Measurements from ENCODE around the gene PPT2.
A peak's percentile ranks its signal among the peaks of the same experiment; 100 is the strongest.

PPT2 gene

DNA sequence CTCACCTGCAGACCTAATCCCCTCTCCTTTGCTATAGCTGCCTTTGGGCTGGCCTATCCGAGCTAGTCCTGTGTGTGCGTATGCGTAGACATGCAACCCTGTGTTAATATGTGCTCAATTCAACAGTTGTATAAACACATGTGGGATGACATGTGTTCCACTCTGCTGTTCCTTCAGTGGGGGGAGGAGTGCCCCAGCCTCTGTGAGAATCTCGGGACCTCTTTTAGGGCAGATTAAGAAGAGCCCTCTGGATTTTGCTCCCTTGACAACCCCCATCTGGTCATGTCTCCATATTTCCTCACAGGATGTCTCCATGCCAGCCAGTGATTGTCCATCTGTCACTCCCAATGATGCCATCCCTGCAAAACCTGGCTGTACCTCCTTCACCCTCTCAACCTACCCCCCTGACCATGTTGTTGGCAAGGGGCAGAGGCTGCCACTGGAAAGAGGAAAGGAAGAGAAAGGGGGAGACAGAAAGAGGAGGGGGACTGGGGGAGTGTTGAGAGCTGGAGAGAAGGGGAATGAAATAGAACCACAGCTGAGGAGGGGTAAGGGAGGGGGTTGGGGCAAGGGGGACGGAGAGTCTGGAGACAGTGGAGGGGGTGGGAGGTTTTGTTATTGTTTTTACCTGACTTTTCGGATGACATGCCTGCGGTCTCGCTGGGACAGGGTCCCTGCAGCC lies 2.6 kb upstream of the PPT2 start:
- DNase-seq (ENCODE audit: low read depth): no peak
- TF ChIP-seq, protein P1, sequence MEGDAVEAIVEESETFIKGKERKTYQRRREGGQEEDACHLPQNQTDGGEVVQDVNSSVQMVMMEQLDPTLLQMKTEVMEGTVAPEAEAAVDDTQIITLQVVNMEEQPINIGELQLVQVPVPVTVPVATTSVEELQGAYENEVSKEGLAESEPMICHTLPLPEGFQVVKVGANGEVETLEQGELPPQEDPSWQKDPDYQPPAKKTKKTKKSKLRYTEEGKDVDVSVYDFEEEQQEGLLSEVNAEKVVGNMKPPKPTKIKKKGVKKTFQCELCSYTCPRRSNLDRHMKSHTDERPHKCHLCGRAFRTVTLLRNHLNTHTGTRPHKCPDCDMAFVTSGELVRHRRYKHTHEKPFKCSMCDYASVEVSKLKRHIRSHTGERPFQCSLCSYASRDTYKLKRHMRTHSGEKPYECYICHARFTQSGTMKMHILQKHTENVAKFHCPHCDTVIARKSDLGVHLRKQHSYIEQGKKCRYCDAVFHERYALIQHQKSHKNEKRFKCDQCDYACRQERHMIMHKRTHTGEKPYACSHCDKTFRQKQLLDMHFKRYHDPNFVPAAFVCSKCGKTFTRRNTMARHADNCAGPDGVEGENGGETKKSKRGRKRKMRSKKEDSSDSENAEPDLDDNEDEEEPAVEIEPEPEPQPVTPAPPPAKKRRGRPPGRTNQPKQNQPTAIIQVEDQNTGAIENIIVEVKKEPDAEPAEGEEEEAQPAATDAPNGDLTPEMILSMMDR (conservative IDR thresholded peaks at IDR 0.05; ENCODE audit: control insufficient read depth, insufficient read depth, low read depth, low read length): no peak
- H3K4me3 ChIP-seq (ENCODE audit: control insufficient read depth, low read depth, low read length): peak overlapping the region; percentile 46

DNA sequence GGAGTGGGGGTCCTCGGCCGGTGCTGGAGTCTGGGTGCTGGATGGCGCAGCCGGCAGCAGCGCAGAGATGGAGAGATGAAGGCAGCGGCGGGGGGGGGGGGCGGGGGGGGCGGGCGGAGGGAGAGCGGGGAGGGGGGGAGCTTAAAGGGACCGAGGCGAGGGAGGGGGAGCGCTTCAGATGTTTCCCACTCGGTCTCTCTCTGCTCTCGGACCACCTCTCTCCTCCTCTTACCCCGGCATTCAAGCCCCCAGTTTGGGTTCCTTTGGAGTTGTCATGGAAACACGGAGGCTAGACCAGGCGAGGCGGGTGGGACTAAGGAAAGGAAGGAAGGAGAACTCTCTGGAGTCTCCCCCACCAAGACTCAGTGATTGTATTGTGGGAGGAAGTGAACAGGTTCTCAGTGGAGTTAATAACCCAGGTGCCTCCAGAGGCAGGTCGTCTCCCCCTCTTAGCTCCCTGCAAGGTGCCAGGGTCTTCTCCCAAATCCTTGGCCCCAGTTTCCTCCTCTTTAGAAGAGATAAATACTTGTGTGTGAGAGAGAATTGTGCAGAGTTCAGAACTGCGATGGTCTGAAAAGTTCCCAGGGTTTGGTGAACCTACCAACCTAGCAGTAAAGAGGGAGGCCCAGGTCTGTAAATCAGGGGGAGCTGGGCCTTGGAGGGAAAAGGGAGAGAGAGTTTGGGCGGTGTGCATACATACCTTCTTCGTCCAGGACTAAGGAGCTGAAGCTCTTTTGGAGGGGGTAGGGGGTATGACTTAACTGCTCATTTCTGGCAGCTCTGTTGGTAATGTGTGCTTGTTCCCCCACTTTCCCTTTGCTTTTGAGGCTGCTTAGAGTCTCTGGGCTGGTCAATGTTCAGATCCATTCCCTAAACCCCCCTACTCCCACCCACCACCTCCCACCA lies 1.8 kb upstream of the PPT2 start, which contains the start of gene PRRT1:
TSS of gene PRRT1 (minus strand) at position 77 of the 906 bp plus-strand sequence. CDS start 112 bp downstream, outside the sequence.
- no peak for DNase-seq (ENCODE audit: low read depth)
- TF ChIP-seq, protein P1 (conservative IDR thresholded peaks at IDR 0.05; ENCODE audit: control insufficient read depth, insufficient read depth, low read depth, low read length): no peak
- peak within 1 kb of the TSS; percentile 92 for H3K4me3 ChIP-seq (ENCODE audit: control insufficient read depth, low read depth, low read length)

DNA sequence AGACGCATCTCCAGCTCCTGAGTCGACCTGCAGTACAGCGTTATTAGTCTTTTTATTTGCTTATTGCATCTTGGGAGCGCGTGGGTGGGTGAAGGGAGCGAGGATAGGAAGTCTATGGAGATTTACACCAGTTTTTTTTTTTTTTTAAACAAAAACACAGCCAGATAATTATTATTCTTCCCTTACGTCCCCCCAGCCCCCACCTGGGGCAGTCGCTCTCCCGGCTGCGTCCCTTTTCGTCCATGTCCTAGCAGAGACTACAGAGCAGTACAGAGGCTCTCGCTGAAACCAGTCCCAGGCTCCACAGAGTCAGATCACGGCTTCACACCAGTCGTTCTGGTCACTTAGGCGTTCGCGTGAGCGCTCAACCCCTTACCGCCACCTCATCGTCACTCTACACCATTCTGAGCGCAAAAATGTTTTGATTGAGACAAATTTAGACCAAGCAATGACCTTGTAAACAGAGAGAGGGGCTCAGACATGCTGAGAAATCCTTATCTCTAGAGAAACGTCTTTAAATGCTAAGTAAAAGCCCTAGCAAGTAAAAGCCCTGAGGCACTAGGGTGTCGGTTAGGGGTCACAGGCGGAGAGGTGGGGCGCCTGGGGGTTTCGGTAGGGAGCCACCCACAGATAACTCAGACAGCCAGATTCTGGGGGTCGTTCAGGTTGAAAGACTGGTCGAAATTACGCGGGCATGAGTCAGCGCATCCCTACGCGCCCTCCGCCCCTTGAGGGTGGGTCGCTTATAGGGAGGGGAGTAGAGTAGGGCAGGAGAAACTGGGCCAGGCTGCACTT lies 975 bp upstream of the PPT2 start:
- TF ChIP-seq, protein P1 (conservative IDR thresholded peaks at IDR 0.05; ENCODE audit: control insufficient read depth, insufficient read depth, low read depth, low read length): no peak
- DNase-seq (ENCODE audit: low read depth): peak; percentile 46

DNA sequence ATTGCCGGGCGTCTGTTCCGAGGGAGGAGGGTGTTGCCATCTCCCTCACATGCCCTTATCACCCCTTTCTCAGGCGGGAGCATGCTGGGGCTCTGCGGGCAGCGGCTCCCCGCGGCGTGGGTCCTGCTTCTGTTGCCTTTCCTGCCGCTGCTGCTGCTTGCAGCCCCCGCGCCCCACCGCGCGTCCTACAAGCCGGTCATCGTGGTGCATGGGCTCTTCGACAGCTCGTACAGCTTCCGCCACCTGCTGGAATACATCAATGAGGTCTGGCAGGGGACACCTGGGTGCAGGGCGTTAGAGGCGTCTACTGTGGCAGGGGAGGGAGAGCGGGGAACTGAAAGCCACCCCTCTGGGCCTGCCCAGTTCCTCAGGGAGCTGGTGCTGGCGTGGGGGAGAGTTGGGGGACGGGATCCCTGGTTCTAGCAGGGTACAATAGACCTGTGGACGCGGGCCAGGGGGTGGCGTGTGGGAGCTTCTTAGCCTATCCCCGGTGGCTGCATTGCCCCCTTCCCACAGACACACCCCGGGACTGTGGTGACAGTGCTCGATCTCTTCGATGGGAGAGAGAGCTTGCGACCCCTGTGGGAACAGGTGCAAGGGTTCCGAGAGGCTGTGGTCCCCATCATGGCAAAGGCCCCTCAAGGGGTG lies 697 bp downstream of the PPT2 start:
- peak; percentile 56 for DNase-seq (ENCODE audit: low read depth)
- peak overlapping the region; percentile 92 for H3K4me3 ChIP-seq (ENCODE audit: control insufficient read depth, low read depth, low read length)
- TF ChIP-seq, protein P1 (conservative IDR thresholded peaks at IDR 0.05; ENCODE audit: control insufficient read depth, insufficient read depth, low read depth, low read length): peak; percentile 33

More for the DNA sequence above, 975 bp upstream of the PPT2 start:
- H3K4me3 ChIP-seq (ENCODE audit: control insufficient read depth, low read depth, low read length): peak overlapping the region; percentile 92

DNA sequence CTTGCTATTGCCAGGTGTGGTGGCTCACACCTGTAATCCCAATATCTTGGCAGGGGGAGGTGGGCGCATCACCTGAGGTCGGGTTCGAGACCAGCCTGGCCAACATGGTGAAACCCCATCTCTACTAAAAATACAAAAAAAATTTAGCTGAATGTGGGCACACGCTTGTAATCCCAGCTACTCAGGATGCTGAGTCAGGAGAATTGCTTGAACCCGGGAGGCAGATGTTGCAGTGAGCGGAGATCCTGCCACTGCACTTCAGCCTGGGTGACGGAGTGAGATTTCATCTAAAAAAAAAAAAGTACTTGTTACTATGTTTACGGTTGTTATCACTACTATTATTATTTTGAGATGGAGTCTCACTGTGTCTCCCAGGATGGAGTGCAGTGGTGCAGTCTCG lies 3.0 kb downstream of the PPT2 start:
- H3K4me3 ChIP-seq (ENCODE audit: control insufficient read depth, low read depth, low read length): no peak overlapping the region
- no peak for DNase-seq (ENCODE audit: low read depth)
- TF ChIP-seq, protein P1 (conservative IDR thresholded peaks at IDR 0.05; ENCODE audit: control insufficient read depth, insufficient read depth, low read depth, low read length): no peak

DNA sequence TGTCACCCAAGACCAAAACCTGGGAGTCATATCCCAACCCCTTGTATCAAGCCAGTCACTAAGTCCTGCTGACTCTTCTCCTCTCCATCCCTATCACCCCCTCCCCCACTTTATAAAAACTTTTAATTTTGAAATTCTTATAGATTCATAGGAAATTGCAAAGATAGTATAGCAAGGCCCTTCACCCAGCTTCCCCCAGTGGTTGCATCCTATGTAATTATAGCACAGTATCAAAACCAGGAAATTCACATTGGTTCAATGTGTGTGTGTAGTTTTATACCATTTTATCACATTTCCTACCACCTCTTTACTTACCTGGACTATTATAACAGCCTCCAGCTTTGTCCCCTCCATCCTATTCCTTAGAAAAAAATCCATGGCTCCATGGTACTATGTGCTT lies 4.1 kb downstream of the PPT2 start:
- no peak overlapping the region for H3K4me3 ChIP-seq (ENCODE audit: control insufficient read depth, low read depth, low read length)
- no peak for DNase-seq (ENCODE audit: low read depth)
- TF ChIP-seq, protein P1 (conservative IDR thresholded peaks at IDR 0.05; ENCODE audit: control insufficient read depth, insufficient read depth, low read depth, low read length): no peak
